Progenitor cell of endocrine pancreas (in vitro differentiated cells): ENCODE data around the gene CD93. TPM values are rescaled to one million over a fixed set of nuclear protein-coding genes. Genes with fewer than 3 reads are reported as not detected.

ENCODE experiments used
- DNase-seq: peaks from one replicate; pipeline ENCODE4 v3.0.0; 2021; ENCODE audit warnings: low spot score; ENCODE audit not compliant: unreplicated experiment
- H3K27ac Mint-ChIP-seq: 2 replicates; pipeline ENCODE4 v1.8.0; 2021; ENCODE audit warnings: mild to moderate bottlenecking, moderate library complexity, mixed read lengths
- H3K27me3 Mint-ChIP-seq: 2 replicates; pipeline ENCODE4 v1.8.0; 2021; ENCODE audit warnings: mixed read lengths
- H3K36me3 Mint-ChIP-seq: 2 replicates; pipeline ENCODE4 v1.8.0; 2022; ENCODE audit warnings: mixed read lengths; ENCODE audit not compliant: insufficient read depth
- H3K4me1 Mint-ChIP-seq: 2 replicates; pipeline ENCODE4 v1.8.0; 2021; ENCODE audit warnings: low read depth, mixed read lengths
- H3K4me3 Mint-ChIP-seq: 2 replicates; pipeline ENCODE4 v1.8.0; 2021; ENCODE audit warnings: low read depth, mild to moderate bottlenecking, moderate library complexity, mixed read lengths
- H3K9me3 Mint-ChIP-seq: 2 replicates; pipeline ENCODE4 v1.8.0; 2021; ENCODE audit warnings: low read depth, mixed read lengths
- total RNA-seq: library from RNA; stranded (reverse); gene quantifications from 2 replicates; pipeline ENCODE4 v1.2.1, GENCODE V29; 2021
- TF ChIP-seq, protein P1 (sequence below): fragments of 200-600 bp; sonication (generic); IDR thresholded peaks from one replicate; pipeline ENCODE4 v1.5.0; 2021; ENCODE audit warnings: antibody characterized with exemption, mild to moderate bottlenecking; ENCODE audit not compliant: unreplicated experiment

CD93 gene
- total RNA-seq, 1 donor from 2014 or later, result not detected

DNA sequence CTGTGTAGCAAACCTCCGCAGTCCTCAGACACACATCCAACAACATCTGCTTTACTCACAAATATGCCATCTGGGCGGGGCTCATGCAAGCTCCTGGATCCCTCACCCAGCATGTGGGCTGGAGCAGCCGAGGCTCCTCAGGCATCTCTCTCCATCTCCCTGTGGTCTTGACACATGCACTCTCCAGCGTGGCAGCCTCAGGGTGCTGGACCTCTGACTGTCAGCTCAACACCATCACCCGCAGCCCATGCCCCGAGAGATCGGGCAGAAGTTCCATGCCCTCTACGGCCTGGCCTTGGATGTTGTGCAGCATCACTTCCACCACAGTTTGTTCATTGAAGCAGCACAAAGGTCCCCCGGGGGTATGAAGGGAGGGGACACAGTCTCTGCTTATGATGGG lies 32.6 kb upstream of the CD93 start:
- no peaks in the 10 kb centered on the region for H3K36me3 Mint-ChIP-seq
- TF ChIP-seq, protein P1, sequence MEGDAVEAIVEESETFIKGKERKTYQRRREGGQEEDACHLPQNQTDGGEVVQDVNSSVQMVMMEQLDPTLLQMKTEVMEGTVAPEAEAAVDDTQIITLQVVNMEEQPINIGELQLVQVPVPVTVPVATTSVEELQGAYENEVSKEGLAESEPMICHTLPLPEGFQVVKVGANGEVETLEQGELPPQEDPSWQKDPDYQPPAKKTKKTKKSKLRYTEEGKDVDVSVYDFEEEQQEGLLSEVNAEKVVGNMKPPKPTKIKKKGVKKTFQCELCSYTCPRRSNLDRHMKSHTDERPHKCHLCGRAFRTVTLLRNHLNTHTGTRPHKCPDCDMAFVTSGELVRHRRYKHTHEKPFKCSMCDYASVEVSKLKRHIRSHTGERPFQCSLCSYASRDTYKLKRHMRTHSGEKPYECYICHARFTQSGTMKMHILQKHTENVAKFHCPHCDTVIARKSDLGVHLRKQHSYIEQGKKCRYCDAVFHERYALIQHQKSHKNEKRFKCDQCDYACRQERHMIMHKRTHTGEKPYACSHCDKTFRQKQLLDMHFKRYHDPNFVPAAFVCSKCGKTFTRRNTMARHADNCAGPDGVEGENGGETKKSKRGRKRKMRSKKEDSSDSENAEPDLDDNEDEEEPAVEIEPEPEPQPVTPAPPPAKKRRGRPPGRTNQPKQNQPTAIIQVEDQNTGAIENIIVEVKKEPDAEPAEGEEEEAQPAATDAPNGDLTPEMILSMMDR, result no peak
- no peak overlapping the region for H3K4me3 Mint-ChIP-seq
- no peak overlapping the region for H3K27ac Mint-ChIP-seq
- H3K27me3 Mint-ChIP-seq, result peaks cover 68% of the 10 kb centered on the region
- DNase-seq, result no peak
- no peaks in the 10 kb centered on the region for H3K4me1 Mint-ChIP-seq
- no peaks in the 10 kb centered on the region for H3K9me3 Mint-ChIP-seq

DNA sequence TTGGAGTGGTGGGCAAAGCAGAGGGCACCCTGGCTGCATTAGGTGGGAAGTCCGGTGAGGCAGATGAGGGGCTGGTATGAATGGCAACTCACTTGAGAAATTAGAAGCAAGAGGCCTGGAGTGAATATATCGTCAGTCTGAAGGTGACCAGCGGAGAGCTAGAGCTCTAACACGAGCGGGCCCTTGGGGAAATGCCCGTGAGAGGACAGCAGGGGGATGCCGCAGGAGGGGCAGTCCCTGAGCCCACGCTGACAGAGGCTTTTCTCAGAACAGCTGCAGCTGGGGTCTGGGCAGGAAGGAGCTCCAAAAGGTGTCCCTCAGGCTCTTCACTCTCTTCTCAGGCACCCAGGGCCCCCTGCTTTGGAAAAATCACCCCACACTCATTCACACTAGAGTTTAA lies 32.0 kb upstream of the CD93 start:
- H3K4me3 Mint-ChIP-seq, result no peak overlapping the region
- no peaks in the 10 kb centered on the region for H3K4me1 Mint-ChIP-seq
- H3K27ac Mint-ChIP-seq, result no peak overlapping the region
- no peaks in the 10 kb centered on the region for H3K36me3 Mint-ChIP-seq
- DNase-seq, result no peak
- TF ChIP-seq, protein P1, result no peak
- peaks cover 62% of the 10 kb centered on the region for H3K27me3 Mint-ChIP-seq
- no peaks in the 10 kb centered on the region for H3K9me3 Mint-ChIP-seq

DNA sequence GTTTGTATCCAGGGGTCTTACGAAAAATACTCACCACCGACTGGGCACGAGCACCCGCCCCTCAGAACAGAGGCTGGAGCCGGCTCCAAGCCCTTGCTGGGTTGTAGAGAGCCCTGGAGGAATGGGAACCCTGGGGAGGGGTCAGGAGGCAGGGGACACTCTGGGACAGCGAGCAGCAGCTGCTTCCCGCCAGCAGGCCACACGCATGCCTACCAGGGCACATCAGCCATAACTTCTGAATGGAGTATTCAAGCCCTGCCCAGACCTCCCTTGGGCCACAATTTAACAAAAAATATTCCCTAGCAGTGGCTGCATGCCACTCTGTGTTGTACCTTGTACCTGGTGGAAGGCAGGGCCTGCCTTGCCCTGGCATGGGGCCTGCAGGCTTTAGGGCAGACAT lies 31.6 kb upstream of the CD93 start:
- no peaks in the 10 kb centered on the region for H3K36me3 Mint-ChIP-seq
- no peaks in the 10 kb centered on the region for H3K4me1 Mint-ChIP-seq
- H3K27ac Mint-ChIP-seq, result no peak overlapping the region
- H3K27me3 Mint-ChIP-seq, result peaks cover 59% of the 10 kb centered on the region
- TF ChIP-seq, protein P1, result no peak
- H3K4me3 Mint-ChIP-seq, result no peak overlapping the region
- no peaks in the 10 kb centered on the region for H3K9me3 Mint-ChIP-seq
- no peak for DNase-seq

DNA sequence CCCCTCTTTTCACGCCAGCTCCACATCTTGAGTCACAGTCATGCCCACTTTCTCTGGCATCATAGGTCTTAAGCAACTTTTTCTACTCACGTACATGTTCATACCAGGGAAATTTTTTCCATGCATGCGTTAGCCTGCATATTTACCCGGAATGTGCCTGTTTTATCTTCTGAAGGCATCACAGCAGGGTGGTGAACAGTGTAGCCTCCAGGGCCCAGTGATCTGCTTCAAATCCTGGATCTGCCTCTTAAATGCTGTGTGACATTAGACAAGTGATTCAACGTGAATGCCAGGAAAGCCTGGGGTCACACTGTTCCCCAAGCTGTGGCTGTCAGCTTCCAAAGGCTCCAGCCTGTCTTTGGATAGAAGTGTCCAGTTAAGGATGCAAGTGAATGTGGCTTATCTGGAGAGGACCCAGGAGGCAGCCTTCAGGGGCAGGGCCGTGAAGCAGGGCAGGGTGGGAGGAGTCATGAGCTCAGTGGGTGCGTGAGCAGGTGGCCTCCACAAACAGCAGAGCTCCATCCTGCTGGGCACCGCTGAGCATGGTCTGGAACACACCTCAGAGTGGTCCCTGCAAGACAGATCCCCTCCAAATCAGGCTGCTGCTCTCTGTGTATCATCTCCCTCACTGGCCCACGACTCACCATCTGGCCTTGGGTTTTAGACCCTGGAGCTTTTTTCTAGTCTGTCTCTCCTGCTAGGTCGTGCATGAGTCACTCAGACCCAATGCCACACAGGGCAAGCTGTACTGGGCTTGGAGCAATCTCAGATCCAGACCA lies 30.4 kb upstream of the CD93 start:
- H3K27ac Mint-ChIP-seq, result no peak overlapping the region

DNA sequence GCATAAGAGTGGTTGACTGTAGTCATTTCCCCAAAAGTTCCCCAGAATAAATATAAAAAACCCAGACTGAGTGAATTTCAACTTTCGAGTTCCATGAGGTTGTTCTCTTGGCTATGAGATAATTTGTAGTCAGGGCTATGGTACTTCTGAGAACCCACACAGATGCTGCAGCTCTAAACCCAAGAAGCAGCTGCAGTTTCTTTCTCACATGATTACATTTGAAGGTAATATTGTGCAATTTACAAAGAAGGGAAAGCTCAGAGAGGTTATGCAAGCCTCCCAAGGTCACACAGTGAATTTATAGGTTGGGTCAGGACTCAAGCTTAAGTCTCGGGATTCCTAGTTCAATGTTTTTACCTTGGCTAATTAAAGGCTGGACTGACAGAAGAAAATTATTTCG lies 29.7 kb upstream of the CD93 start:
- no peaks in the 10 kb centered on the region for H3K36me3 Mint-ChIP-seq
- TF ChIP-seq, protein P1, result no peak
- no peak for DNase-seq
- H3K27me3 Mint-ChIP-seq, result peaks cover 58% of the 10 kb centered on the region
- no peak overlapping the region for H3K27ac Mint-ChIP-seq
- H3K4me1 Mint-ChIP-seq, result no peaks in the 10 kb centered on the region
- H3K4me3 Mint-ChIP-seq, result no peak overlapping the region
- no peaks in the 10 kb centered on the region for H3K9me3 Mint-ChIP-seq

More for the DNA sequence above, 30.4 kb upstream of the CD93 start:
- Mint-ChIP-seq H3K27me3 (peaks cover 59% of the 10 kb centered on the region), H3K36me3 (no peaks in the 10 kb centered on the region), H3K4me3 (no peak overlapping the region), H3K9me3 (no peaks in the 10 kb centered on the region), H3K4me1 (no peaks in the 10 kb centered on the region)
- DNase-seq, result no peak
- TF ChIP-seq, protein P1, result no peak
